Vagina (tissue), 2 donors: ENCODE data around the gene DCAF8.

Experiments used
- POLR2A ChIP-seq, 2 donors: fragments of 450-650 bp; IDR thresholded peaks; one replicate each; pipeline ENCODE4 v1.6.1; 2017; ENCODE audit warnings: antibody characterized with exemption in 2 of 2, mild to moderate bottlenecking in 2 of 2, moderate library complexity in 2 of 2
- TF ChIP-seq, protein P1 (sequence below), 3 experiments: fragments of 450-650 bp in 2 of 3; fragments of 200-600 bp in 1 of 3; sonication (generic) in 1 of 3; IDR thresholded peaks; one replicate each; pipeline ENCODE4 v1.5.1; 2017 to 2019; ENCODE audit warnings: antibody characterized with exemption in 3 of 3, mild to moderate bottlenecking in 2 of 3, moderate library complexity in 2 of 3

DNA sequence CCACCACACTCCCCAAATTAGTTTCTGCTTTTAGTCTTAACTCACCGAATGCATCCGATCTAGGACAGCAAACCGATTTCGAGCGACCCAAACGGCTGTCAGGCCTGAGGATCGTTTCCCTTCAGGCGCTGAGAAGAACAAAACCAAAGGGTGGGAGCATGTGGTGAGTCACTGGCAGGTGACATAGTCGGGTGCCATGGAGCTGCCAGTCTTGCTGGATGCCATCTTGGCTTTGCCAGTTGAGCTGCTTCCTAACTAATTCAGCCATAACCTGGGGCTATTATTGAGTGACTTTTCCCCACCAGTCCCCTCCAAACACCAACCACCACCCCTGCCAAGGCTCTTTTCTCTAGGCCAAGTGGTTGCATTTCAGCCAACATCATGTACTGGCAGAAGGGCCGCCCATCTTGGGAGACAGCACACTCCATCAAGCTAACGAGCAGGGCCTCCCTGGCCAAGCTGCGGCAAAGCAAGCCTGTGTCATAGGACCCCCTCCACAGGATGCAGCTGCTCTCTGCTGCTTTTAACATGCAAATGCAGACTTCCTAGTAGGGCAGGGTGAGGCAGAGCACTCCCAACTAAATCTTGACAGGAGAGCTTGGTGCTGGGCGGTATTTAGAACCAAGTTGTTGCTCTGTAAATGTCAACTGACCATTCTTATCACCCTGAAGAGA lies 44.9 kb upstream of the DCAF8 start:
- TF ChIP-seq, protein P1, sequence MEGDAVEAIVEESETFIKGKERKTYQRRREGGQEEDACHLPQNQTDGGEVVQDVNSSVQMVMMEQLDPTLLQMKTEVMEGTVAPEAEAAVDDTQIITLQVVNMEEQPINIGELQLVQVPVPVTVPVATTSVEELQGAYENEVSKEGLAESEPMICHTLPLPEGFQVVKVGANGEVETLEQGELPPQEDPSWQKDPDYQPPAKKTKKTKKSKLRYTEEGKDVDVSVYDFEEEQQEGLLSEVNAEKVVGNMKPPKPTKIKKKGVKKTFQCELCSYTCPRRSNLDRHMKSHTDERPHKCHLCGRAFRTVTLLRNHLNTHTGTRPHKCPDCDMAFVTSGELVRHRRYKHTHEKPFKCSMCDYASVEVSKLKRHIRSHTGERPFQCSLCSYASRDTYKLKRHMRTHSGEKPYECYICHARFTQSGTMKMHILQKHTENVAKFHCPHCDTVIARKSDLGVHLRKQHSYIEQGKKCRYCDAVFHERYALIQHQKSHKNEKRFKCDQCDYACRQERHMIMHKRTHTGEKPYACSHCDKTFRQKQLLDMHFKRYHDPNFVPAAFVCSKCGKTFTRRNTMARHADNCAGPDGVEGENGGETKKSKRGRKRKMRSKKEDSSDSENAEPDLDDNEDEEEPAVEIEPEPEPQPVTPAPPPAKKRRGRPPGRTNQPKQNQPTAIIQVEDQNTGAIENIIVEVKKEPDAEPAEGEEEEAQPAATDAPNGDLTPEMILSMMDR (IDR thresholded peaks at IDR 0.05): no peak
- no peak for TF ChIP-seq POLR2A (IDR thresholded peaks at IDR 0.05)
